Renal cortex interstitium (tissue), 11 donors: ENCODE data around the gene NEIL1. TPM values are rescaled to one million over a fixed set of nuclear protein-coding genes. Genes with fewer than 3 reads are reported as not detected.
A peak's percentile ranks its signal among the peaks of the same experiment; 100 is the strongest.
"Not testable (repeated sequence)": the region's sequence is repeated elsewhere in the genome, so short reads cannot be mapped to it uniquely, and the experiment has no call there.

Experiments used
- DNase-seq, 11 donors: peaks; one replicate each; pipeline ENCODE4 v3.0.0-alpha.2; 2013; ENCODE audit warnings: low read depth in 9 of 11, low spot score in 4 of 11; ENCODE audit errors: extremely low read depth in 1 of 11
- polyA plus RNA-seq, 3 donors: library from polyadenylated mRNA; unstranded; fragments of 120-200 nt; gene quantifications; one replicate each; pipeline ENCODE4 v1.2.1, GENCODE V29; 2013; ENCODE audit not compliant: insufficient read length in 3 of 3

Gene NEIL1
- polyA plus RNA-seq, 3 donors: 17.3 to 36.7 (median 17.6) TPM

- no peak for DNase-seq
Measured at GRCh38 chr15:75328493-75329314, 18.1 kb upstream of the NEIL1 start.

GRCh38 chr15:75329571-75329970, 17.3 kb upstream of the NEIL1 start:
- DNase-seq: no peak

- not testable (repeated sequence) for DNase-seq
Measured at GRCh38 chr15:75332093-75332492, 14.7 kb upstream of the NEIL1 start.

- not testable (repeated sequence) for DNase-seq
Measured at GRCh38 chr15:75333654-75334419, 13.0 kb upstream of the NEIL1 start.

- no peak for DNase-seq
Measured at GRCh38 chr15:75335313-75335704, 11.5 kb upstream of the NEIL1 start.

- peak; percentile 80 to 96 (median 91) for DNase-seq
Measured at GRCh38 chr15:75335705-75336355, 11.0 kb upstream of the NEIL1 start, which contains the start of gene COMMD4. TSS of gene COMMD4 (plus strand) at chr15:75336063. CDS start at chr15:75336090, 27 bp downstream.

- no peak for DNase-seq
Measured at GRCh38 chr15:75338661-75339240, 8.1 kb upstream of the NEIL1 start.

- DNase-seq: no peak
Measured at GRCh38 chr15:75339531-75340240, 7.2 kb upstream of the NEIL1 start.

- no peak for DNase-seq
Measured at GRCh38 chr15:75342221-75342620, 4.6 kb upstream of the NEIL1 start.

- DNase-seq: not testable (repeated sequence)
Measured at GRCh38 chr15:75343953-75344352, 2.9 kb upstream of the NEIL1 start.

GRCh38 chr15:75347222-75348033, 589 bp downstream of the NEIL1 start:
- peak in 5 of 11 donors; percentile 20 to 43 (median 27) for DNase-seq

- DNase-seq: peak in 3 of 11 donors; percentile 4 to 20 (median 7)
Measured at GRCh38 chr15:75348034-75348561, 1.3 kb downstream of the NEIL1 start.

GRCh38 chr15:75348562-75349350, 1.9 kb downstream of the NEIL1 start:
- DNase-seq: peak in 2 of 11 donors; percentile 2 to 7

GRCh38 chr15:75349351-75349669, 2.5 kb downstream of the NEIL1 start:
- not testable (repeated sequence) for DNase-seq

GRCh38 chr15:75349851-75350588, 3.2 kb downstream of the NEIL1 start:
- DNase-seq: no peak

GRCh38 chr15:75350601-75351361, 3.9 kb downstream of the NEIL1 start:
- no peak for DNase-seq
